Smooth muscle cell (in vitro differentiated cells): ENCODE results near the gene MAGEA12. TPM values are rescaled to one million over a fixed set of nuclear protein-coding genes. Genes with fewer than 3 reads are reported as not detected.
"Not testable (repeated sequence)": the region's sequence is repeated elsewhere in the genome, so short reads cannot be mapped to it uniquely, and the experiment has no call there.

Source experiments
- DNase-seq: peaks from one replicate; lab custom pipeline; 2025; ENCODE audit not compliant: unreplicated experiment; lab: John Stamatoyannopoulos, UW
- H2AFZ ChIP-seq: fragments of 200-600 bp; sonication (generic); 2 replicates; pipeline ENCODE4 v1.6.0; 2016; ENCODE audit warnings: antibody characterized with exemption, low read depth, mild to moderate bottlenecking
- H3F3A ChIP-seq: fragments of 200-600 bp; sonication (generic); 2 replicates; pipeline ENCODE4 v1.6.0; 2017; ENCODE audit warnings: antibody characterized with exemption, low read depth
- H3K27ac ChIP-seq: fragments of 200-600 bp; sonication (generic); 2 replicates; pipeline ENCODE4 v1.5.1; 2016; ENCODE audit warnings: low read depth, mild to moderate bottlenecking
- H3K27me3 ChIP-seq: fragments of 200-600 bp; sonication (generic); 2 replicates; pipeline ENCODE4 v1.6.1; 2016; ENCODE audit warnings: low read depth, mild to moderate bottlenecking
- H3K36me3 ChIP-seq: fragments of 200-600 bp; sonication (generic); 2 replicates; pipeline ENCODE4 v1.5.1; 2016; ENCODE audit warnings: low read depth
- H3K4me1 ChIP-seq: fragments of 200-600 bp; sonication (generic); 2 replicates; pipeline ENCODE4 v1.5.1; 2016; ENCODE audit warnings: low read depth
- H3K4me2 ChIP-seq: fragments of 200-600 bp; sonication (generic); 2 replicates; pipeline ENCODE4 v1.6.0; 2016; ENCODE audit warnings: mild to moderate bottlenecking
- H3K4me3 ChIP-seq: fragments of 200-600 bp; sonication (generic); 2 replicates; pipeline ENCODE4 v1.5.1; 2016; ENCODE audit warnings: mild to moderate bottlenecking
- H3K79me2 ChIP-seq: fragments of 200-600 bp; sonication (generic); 2 replicates; pipeline ENCODE4 v1.6.0; 2016; ENCODE audit warnings: low read depth, mild to moderate bottlenecking
- H3K9ac ChIP-seq: fragments of 200-600 bp; sonication (generic); 2 replicates; pipeline ENCODE4 v1.6.0; 2016; ENCODE audit warnings: low read depth
- H3K9me3 ChIP-seq: fragments of 200-600 bp; sonication (generic); replicated peaks from 2 replicates; pipeline ENCODE4 v1.5.1; 2016; ENCODE audit warnings: low read depth
- H4K20me1 ChIP-seq: fragments of 200-600 bp; sonication (generic); 2 replicates; pipeline ENCODE4 v1.6.0; 2016; ENCODE audit warnings: low read depth
- CTCF ChIP-seq: fragments of 200-600 bp; sonication (generic); IDR thresholded peaks from 2 replicates; pipeline ENCODE4 v1.5.1; 2017; ENCODE audit warnings: borderline replicate concordance, mild to moderate bottlenecking, antibody characterized with exemption; ENCODE audit not compliant: insufficient read depth, poor library complexity, severe bottlenecking
- WGBS: methylation state at CpG from one replicate; pipeline ENCODE4 v1.1.7; 2016; ENCODE audit warnings: low lambda C conversion rate; 5-methylcytosine and 5-hydroxymethylcytosine counted together
- polyA plus RNA-seq: library from polyadenylated mRNA; unstranded; fragments of >200 nt; fragmentation: Nextera tagmentation; extraction: Ambion mirVana; gene quantifications from 2 replicates; pipeline ENCODE4 v1.2.1, GENCODE V29; 2016
- total RNA-seq: library from RNA; depleted of rRNA; stranded (reverse); fragments of >200 nt; gene quantifications from 2 replicates; pipeline ENCODE4 v1.2.3, GENCODE V29; 2014

The MAGEA12 gene
- total and polyA plus RNA-seq, 2 experiments from 2014 or later, result not detected

GRCh38 chrX:152735860-152736511 is 2.4 kb downstream of the MAGEA12 start:
- no peak overlapping the region for H3K9ac ChIP-seq
- H3F3A ChIP-seq, result no peaks in the 10 kb centered on the region
- no peaks in the 10 kb centered on the region for H3K9me3 ChIP-seq
- TF ChIP-seq CTCF, result no peak
- no peak overlapping the region for H2AFZ ChIP-seq
- WGBS, result 87% methylated on average over 11 of the region's 12 CpGs
- no peaks in the 10 kb centered on the region for H3K4me1 ChIP-seq
- no peaks in the 10 kb centered on the region for H3K27me3 ChIP-seq
- H3K36me3 ChIP-seq, result no peaks in the 10 kb centered on the region
- H3K79me2 ChIP-seq, result no peaks in the 10 kb centered on the region
- H3K27ac ChIP-seq, result no peak overlapping the region
- no peak overlapping the region for H3K4me3 ChIP-seq
- H3K4me2 ChIP-seq, result no peak overlapping the region
- no peaks in the 10 kb centered on the region for H4K20me1 ChIP-seq
- DNase-seq, result no peak

DNA sequence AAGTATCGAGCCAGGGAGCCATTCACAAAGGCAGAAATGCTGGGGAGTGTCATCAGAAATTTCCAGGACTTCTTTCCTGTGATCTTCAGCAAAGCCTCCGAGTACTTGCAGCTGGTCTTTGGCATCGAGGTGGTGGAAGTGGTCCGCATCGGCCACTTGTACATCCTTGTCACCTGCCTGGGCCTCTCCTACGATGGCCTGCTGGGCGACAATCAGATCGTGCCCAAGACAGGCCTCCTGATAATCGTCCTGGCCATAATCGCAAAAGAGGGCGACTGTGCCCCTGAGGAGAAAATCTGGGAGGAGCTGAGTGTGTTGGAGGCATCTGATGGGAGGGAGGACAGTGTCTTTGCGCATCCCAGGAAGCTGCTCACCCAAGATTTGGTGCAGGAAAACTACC is 3.0 kb downstream of the MAGEA12 start:
- H3K4me3 ChIP-seq, H3F3A ChIP-seq, H3K9ac ChIP-seq, H2AFZ ChIP-seq, H3K27ac ChIP-seq, H3K27me3 ChIP-seq, DNase-seq, H3K36me3 ChIP-seq, H3K4me1 ChIP-seq, H3K4me2 ChIP-seq, H3K79me2 ChIP-seq, H4K20me1 ChIP-seq, H3K9me3 ChIP-seq: not testable (repeated sequence)
- WGBS, result 87% methylated on average over 12 of the region's 12 CpGs

DNA sequence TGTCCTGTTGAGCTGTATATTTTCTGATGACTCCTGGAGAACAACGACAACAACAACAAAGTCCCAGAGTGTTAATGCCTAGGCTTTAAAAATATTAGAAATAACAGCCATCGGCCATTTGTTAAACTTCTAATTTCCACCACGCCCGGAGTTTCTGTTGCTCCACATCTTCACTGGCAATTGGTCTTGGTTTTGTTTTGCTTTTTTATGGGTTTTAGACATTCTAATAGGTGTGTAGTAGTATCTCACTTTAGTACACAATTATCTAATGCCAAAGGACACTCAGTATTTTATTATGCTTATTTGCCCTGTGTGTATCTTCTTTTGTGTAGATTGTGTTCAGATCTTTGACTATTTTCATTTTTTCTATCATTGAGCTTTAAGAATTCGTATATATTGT is 5.0 kb downstream of the MAGEA12 start:
- WGBS, result 68% methylated on average over 5 of the region's 5 CpGs
- H3K4me1 ChIP-seq, result no peaks in the 10 kb centered on the region
- H3F3A ChIP-seq, result no peaks in the 10 kb centered on the region
- H3K9me3 ChIP-seq, result no peaks in the 10 kb centered on the region
- no peak overlapping the region for H3K27ac ChIP-seq
- H3K4me3 ChIP-seq, result no peak overlapping the region
- no peak for DNase-seq
- H2AFZ ChIP-seq, result no peak overlapping the region
- H3K79me2 ChIP-seq, result no peaks in the 10 kb centered on the region
- no peak overlapping the region for H3K9ac ChIP-seq
- no peaks in the 10 kb centered on the region for H3K27me3 ChIP-seq
- H4K20me1 ChIP-seq, result no peaks in the 10 kb centered on the region
- no peaks in the 10 kb centered on the region for H3K36me3 ChIP-seq
- no peak for TF ChIP-seq CTCF
- H3K4me2 ChIP-seq, result no peak overlapping the region

DNA sequence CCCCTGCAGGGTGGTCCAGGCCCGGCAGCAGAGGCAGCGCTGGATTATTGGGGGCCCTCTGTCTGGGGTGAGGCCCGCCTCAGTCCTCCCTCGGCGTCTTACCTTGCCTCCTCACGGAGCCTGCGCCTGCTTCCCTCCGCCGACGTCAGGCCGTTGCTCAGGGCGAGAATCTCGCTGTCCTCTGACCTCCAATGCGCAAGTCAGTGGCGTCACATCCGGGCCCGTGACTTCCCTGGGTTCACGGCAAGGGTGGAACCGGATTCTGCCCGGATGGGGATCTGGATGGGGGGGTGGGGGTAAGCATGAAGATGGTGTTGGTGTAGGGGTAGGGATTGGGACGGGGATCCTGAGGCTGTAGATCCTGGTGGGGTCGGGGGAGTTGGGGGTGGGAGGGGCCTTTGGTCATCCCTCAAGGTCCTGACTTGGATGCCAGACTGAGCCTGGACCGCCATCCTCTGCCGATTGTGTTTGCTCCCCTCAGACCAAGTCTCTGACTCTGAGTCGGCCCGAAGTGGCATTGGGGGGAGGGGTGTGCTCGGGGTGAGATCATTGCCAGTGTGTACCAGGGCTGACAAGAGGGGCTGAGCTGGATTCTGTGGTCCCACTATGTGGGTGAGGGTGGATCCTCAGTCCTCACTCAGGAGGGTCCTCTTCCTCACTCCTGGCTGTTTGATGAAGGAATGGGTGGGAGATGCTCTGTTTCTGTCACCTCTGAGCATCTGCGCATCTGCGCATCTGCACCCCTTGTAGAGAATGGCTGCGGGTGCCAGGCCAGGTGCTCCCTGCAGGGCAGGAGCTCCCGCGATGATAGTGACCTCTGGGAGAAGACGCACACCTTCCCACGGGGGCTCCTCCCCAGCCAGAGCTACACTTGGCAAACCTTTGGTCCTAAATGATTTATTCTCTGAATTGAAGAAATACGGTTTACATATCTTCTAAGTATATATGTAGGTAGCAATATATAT is 20.4 kb downstream of the MAGEA12 start, which contains the start of gene MAGEA2:
MAGEA2 (minus strand) TSS at position 157 of the 965 bp plus-strand sequence. CDS start 2,479 bp downstream, outside the sequence.
- not testable (repeated sequence) for H3K4me1 ChIP-seq, H3K79me2 ChIP-seq, DNase-seq, H3K4me2 ChIP-seq, H3K36me3 ChIP-seq, H3K27me3 ChIP-seq, H3F3A ChIP-seq, H3K4me3 ChIP-seq, H3K9me3 ChIP-seq, H4K20me1 ChIP-seq, H3K9ac ChIP-seq, H2AFZ ChIP-seq, H3K27ac ChIP-seq
- WGBS, result no CpG with 5 or more reads among the region's 35 CpGs

DNA sequence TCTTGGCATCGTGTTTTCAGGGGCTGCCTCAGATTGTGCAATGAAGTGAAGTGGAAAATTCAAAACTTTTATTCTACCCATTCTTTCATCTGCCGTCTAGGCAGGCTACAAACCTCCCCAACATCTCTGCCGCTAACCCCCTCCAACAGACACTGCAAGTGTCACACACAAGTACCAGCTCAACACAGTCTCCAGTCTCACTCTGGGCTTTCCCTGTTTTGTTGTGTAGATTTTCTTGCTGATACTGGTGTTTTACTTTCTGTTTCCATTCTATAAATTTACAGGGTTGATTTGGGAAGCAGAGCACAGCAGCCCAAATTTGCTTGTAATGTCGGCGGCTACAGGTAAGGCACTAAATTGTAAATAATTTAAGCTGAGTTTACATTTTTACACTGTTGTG is 21.3 kb downstream of the MAGEA12 start:
- WGBS, result no CpG with 5 or more reads among the region's 5 CpGs
- not testable (repeated sequence) for H3K4me1 ChIP-seq, H3K27me3 ChIP-seq, H3K27ac ChIP-seq, H3K9me3 ChIP-seq, H3K79me2 ChIP-seq, H3F3A ChIP-seq, H3K4me2 ChIP-seq, H2AFZ ChIP-seq, H3K9ac ChIP-seq, H3K4me3 ChIP-seq, DNase-seq, H3K36me3 ChIP-seq, H4K20me1 ChIP-seq

DNA sequence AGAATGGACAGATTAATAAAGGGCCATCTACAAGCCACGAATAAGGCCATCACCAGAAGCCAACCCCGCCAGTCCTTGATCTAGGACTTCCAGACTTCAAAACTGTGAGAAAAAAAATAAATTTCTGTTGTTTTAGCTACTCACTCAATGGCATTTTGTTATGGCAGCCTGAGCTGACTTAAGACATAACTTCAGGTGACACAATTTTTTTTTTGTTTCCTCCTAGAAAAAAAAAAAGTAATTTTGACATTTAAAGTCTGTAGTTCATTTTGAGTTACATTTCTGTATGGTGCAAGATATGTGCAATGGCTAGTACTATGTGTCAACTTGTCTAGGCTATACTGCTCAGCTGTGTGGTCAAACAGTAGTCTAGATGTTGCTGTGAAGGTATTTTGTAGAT is 25.4 kb downstream of the MAGEA12 start, which contains the start of gene CSAG3:
CSAG3 (plus strand) TSS at position 301 of the 400 bp plus-strand sequence.
- H3K4me2 ChIP-seq, H3K4me3 ChIP-seq, H2AFZ ChIP-seq, H3K36me3 ChIP-seq, H4K20me1 ChIP-seq, DNase-seq, H3K27ac ChIP-seq, H3K27me3 ChIP-seq, H3F3A ChIP-seq, H3K4me1 ChIP-seq, H3K79me2 ChIP-seq, H3K9me3 ChIP-seq, H3K9ac ChIP-seq: not testable (repeated sequence)
- no CpG with 5 or more reads among the region's 2 CpGs for WGBS

DNA sequence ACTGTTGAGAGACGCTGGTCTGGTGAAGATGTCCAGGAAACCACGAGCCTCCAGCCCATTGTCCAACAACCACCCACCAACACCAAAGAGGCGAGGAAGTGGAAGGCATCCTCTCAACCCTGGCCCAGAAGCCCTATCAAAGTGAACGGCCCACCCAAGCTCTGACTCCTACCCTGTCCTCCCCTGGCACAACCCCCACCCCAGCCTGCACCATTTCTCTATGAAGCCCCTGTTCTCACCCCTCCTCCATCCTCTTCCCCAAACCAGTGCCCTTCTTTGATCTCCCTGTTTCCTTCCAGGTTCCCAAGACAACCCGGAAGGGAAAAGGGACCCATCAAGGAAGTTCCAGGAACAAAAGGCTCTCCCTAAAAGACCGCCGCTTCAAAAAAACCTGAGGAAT is 26.0 kb downstream of the MAGEA12 start:
- H3K27ac ChIP-seq, H2AFZ ChIP-seq, H3K79me2 ChIP-seq, H3K36me3 ChIP-seq, DNase-seq, H3K9me3 ChIP-seq, H3K4me1 ChIP-seq, H3F3A ChIP-seq, H3K27me3 ChIP-seq, H3K9ac ChIP-seq, H3K4me3 ChIP-seq, H3K4me2 ChIP-seq, H4K20me1 ChIP-seq: not testable (repeated sequence)
- WGBS, result 93% methylated on average over 4 of the region's 7 CpGs
